HEK293 (cell line): ENCODE measurements around the gene PRG3.
A peak's percentile ranks its signal among the peaks of the same experiment; 100 is the strongest.

Experiments
- CTCF ChIA-PET: fragments of 350-600 bp; formaldehyde crosslinking; extraction: SDS; loops from one replicate; lab custom pipeline; 2021; ENCODE audit warnings: antibody characterized with exemption; lab: Yijun Ruan, JAX
- POLR2A ChIA-PET: fragments of 300-600 bp; formaldehyde crosslinking; extraction: SDS; loops from one replicate; lab custom pipeline; 2020; ENCODE audit warnings: antibody characterized with exemption, inconsistent platforms; lab: Yijun Ruan, JAX
- H3K27ac ChIP-seq: fragments of 200-500 bp; sonication (Bioruptor generic); 2 replicates; pipeline ENCODE4 v1.5.1; 2014; ENCODE audit warnings: low read depth, low read length, control low read depth, inconsistent platforms; ENCODE audit errors: extremely low read depth
- H3K36me3 ChIP-seq, 2 experiments: fragments of 200-500 bp in 1 of 2; sonication (Bioruptor generic) in 1 of 2; 1 replicate in 1 of 2; 2 replicates in 1 of 2; pipeline ENCODE4 v1.5.1; 2014 to 2017; ENCODE audit warnings: inconsistent platforms in 2 of 2, low read length in 2 of 2; ENCODE audit not compliant: control insufficient read depth in 2 of 2, insufficient read depth in 1 of 2
- H3K4me1 ChIP-seq: fragments of 200-500 bp; sonication (Bioruptor generic); 2 replicates; pipeline ENCODE4 v1.5.1; 2014; ENCODE audit warnings: mild to moderate bottlenecking, low read length, inconsistent platforms; ENCODE audit not compliant: control insufficient read depth, insufficient read depth
- H3K4me3 ChIP-seq: 2 replicates; pipeline ENCODE4 v1.5.1; 2011; ENCODE audit warnings: low read depth, mild to moderate bottlenecking, control low read depth, low read length, moderate library complexity
- H3K9me3 ChIP-seq: fragments of 200-500 bp; sonication (Bioruptor generic); 2 replicates; pipeline ENCODE4 v1.5.1; 2014; ENCODE audit warnings: low read depth, low read length, inconsistent platforms; ENCODE audit not compliant: control insufficient read depth, insufficient read depth
- BCL11B ChIP-seq: fragments of 450-650 bp; formaldehyde crosslinking; IDR thresholded peaks from 2 replicates; pipeline ENCODE4 v1.5.1; 2016; ENCODE audit warnings: low read depth, missing biosample characterization, missing genetic modification characterization
- EGR2 ChIP-seq: fragments of 450-650 bp; formaldehyde crosslinking; IDR thresholded peaks from 2 replicates; pipeline ENCODE4 v1.5.1; 2016; ENCODE audit warnings: low read depth, missing biosample characterization, missing genetic modification characterization
- HOXA7 ChIP-seq: sonication (generic); formaldehyde crosslinking; IDR thresholded peaks from 2 replicates; pipeline ENCODE4 v1.8.1; 2022; ENCODE audit warnings: missing genetic modification reagents, borderline replicate concordance
- MYNN ChIP-seq: fragments of 450-650 bp; formaldehyde crosslinking; IDR thresholded peaks from 2 replicates; pipeline ENCODE4 v1.5.1; 2016; ENCODE audit warnings: missing biosample characterization, missing genetic modification characterization, borderline replicate concordance
- PATZ1 ChIP-seq: fragments of 450-650 bp; formaldehyde crosslinking; IDR thresholded peaks from 2 replicates; pipeline ENCODE4 v1.5.1; 2016; ENCODE audit warnings: missing biosample characterization, missing genetic modification characterization
- PRDM1 ChIP-seq: fragments of 450-650 bp; formaldehyde crosslinking; IDR thresholded peaks from 2 replicates; pipeline ENCODE4; 2016; ENCODE audit warnings: missing biosample characterization, missing genetic modification characterization
- PRDM10 ChIP-seq: fragments of 450-650 bp; formaldehyde crosslinking; IDR thresholded peaks from 2 replicates; pipeline ENCODE4 v1.5.1; 2016; ENCODE audit warnings: missing biosample characterization, missing genetic modification characterization
- SCRT2 ChIP-seq: fragments of 450-650 bp; formaldehyde crosslinking; IDR thresholded peaks from 2 replicates; pipeline ENCODE4 v1.5.1; 2016; ENCODE audit warnings: missing biosample characterization, missing genetic modification characterization
- ZBTB20 ChIP-seq: fragments of 450-650 bp; formaldehyde crosslinking; IDR thresholded peaks from 2 replicates; pipeline ENCODE4 v1.5.1; 2016; ENCODE audit warnings: missing biosample characterization, missing genetic modification characterization
- ZBTB44 ChIP-seq: fragments of 450-650 bp; IDR thresholded peaks from 2 replicates; pipeline ENCODE4 v1.5.1; 2018; ENCODE audit warnings: missing biosample characterization, mild to moderate bottlenecking, missing genetic modification characterization
- ZFHX2 ChIP-seq: fragments of 450-650 bp; formaldehyde crosslinking; conservative IDR thresholded peaks from 2 replicates; pipeline ENCODE4 v1.5.1; 2016; ENCODE audit warnings: missing biosample characterization, missing genetic modification characterization
- ZNF133 ChIP-seq: fragments of 450-650 bp; formaldehyde crosslinking; IDR thresholded peaks from 2 replicates; pipeline ENCODE4 v1.5.1; 2016; ENCODE audit warnings: missing biosample characterization, missing genetic modification characterization
- ZNF19 ChIP-seq: fragments of 450-650 bp; formaldehyde crosslinking; IDR thresholded peaks from 2 replicates; pipeline ENCODE4; 2016; ENCODE audit warnings: missing biosample characterization, missing genetic modification characterization, low read depth
- ZNF335 ChIP-seq: fragments of 450-650 bp; formaldehyde crosslinking; conservative IDR thresholded peaks from 2 replicates; pipeline ENCODE4 v1.5.1; 2016; ENCODE audit warnings: missing biosample characterization, missing genetic modification characterization
- ZNF37A ChIP-seq: fragments of 450-650 bp; IDR thresholded peaks from 2 replicates; pipeline ENCODE4 v1.5.1; 2018; ENCODE audit warnings: missing biosample characterization, missing genetic modification characterization
- ZNF394 ChIP-seq: fragments of 450-650 bp; formaldehyde crosslinking; IDR thresholded peaks from 2 replicates; pipeline ENCODE4 v1.5.1; 2016; ENCODE audit warnings: missing biosample characterization, missing genetic modification characterization, mild to moderate bottlenecking, moderate library complexity, borderline replicate concordance
- ZNF548 ChIP-seq: fragments of 450-650 bp; formaldehyde crosslinking; IDR thresholded peaks from 2 replicates; pipeline ENCODE4 v1.5.1; 2016; ENCODE audit warnings: missing biosample characterization, missing genetic modification characterization
- ZNF560 ChIP-seq: fragments of 450-650 bp; formaldehyde crosslinking; IDR thresholded peaks from 2 replicates; pipeline ENCODE4 v1.5.1; 2017; ENCODE audit warnings: missing biosample characterization, missing genetic modification characterization, borderline replicate concordance
- ZNF747 ChIP-seq: fragments of 450-650 bp; formaldehyde crosslinking; IDR thresholded peaks from 2 replicates; pipeline ENCODE4 v1.5.1; 2016; ENCODE audit warnings: missing biosample characterization, missing genetic modification characterization
- ZNF776 ChIP-seq: fragments of 450-650 bp; formaldehyde crosslinking; IDR thresholded peaks from 2 replicates; pipeline ENCODE4 v1.5.0; 2017; ENCODE audit warnings: missing biosample characterization, missing genetic modification characterization, borderline replicate concordance
- ZNF791 ChIP-seq: fragments of 450-650 bp; formaldehyde crosslinking; IDR thresholded peaks from 2 replicates; pipeline ENCODE4 v1.5.1; 2016; ENCODE audit warnings: missing biosample characterization, missing genetic modification characterization
- ZSCAN23 ChIP-seq: fragments of 450-650 bp; formaldehyde crosslinking; IDR thresholded peaks from 2 replicates; pipeline ENCODE4 v1.5.1; 2016; ENCODE audit warnings: missing biosample characterization, missing genetic modification characterization
- TF ChIP-seq, protein P1 (sequence below): fragments of 450-650 bp; formaldehyde crosslinking; IDR thresholded peaks from 2 replicates; pipeline ENCODE4 v1.5.1; 2017; ENCODE audit warnings: missing biosample characterization, missing genetic modification characterization

Gene PRG3

GRCh38 chr11:57343825-57344224 is 37.1 kb downstream of the PRG3 start (continued):
- TF ChIP-seq, protein P1, sequence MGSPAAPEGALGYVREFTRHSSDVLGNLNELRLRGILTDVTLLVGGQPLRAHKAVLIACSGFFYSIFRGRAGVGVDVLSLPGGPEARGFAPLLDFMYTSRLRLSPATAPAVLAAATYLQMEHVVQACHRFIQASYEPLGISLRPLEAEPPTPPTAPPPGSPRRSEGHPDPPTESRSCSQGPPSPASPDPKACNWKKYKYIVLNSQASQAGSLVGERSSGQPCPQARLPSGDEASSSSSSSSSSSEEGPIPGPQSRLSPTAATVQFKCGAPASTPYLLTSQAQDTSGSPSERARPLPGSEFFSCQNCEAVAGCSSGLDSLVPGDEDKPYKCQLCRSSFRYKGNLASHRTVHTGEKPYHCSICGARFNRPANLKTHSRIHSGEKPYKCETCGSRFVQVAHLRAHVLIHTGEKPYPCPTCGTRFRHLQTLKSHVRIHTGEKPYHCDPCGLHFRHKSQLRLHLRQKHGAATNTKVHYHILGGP: no peak
- TF ChIP-seq ZNF394 (tag by site-specific recombination): no peak
- no peak for TF ChIP-seq ZNF791
- no peak for TF ChIP-seq ZNF560 (tag by site-specific recombination)
- no peak for TF ChIP-seq MYNN (tag by site-specific recombination)
- TF ChIP-seq ZNF37A (tag by site-specific recombination): no peak
- TF ChIP-seq ZNF133 (tag by site-specific recombination): no peak
- TF ChIP-seq ZBTB44 (tag by site-specific recombination): peak; percentile 86
- TF ChIP-seq ZBTB20 (tag by site-specific recombination): peak; percentile 83
- TF ChIP-seq ZNF776 (tag by site-specific recombination): no peak
- TF ChIP-seq HOXA7 (CRISPR knock-in tag): no peak

DNA sequence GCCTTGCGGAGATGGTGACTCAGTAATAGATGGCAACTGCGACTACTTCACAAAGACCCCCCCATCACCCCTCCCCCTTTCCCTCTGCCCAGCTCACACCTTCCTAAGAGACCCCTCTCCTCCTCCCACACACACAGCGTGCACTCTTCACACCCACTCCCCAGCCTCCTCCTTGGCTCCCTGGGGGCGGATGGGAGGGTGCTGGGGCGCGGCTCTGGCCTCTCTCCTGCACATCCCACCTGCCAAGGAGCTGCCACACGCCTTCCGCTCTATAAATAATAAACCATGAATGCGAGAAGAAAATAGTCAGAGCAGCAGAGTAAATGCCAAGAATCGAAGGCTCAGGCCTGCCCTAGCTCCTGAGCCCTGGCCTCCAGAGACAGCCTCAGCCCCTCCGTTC is 38.2 kb downstream of the PRG3 start:
- no peak for TF ChIP-seq ZNF548
- TF ChIP-seq ZSCAN23: no peak
- peak; percentile 89 for TF ChIP-seq ZFHX2
- TF ChIP-seq PRDM1 (tag by site-specific recombination): no peak
- TF ChIP-seq ZNF335 (tag by site-specific recombination): no peak
- TF ChIP-seq MYNN (tag by site-specific recombination): no peak
- no peak for TF ChIP-seq PATZ1 (tag by site-specific recombination)
- no peak for TF ChIP-seq ZNF747 (tag by site-specific recombination)
- TF ChIP-seq PRDM10: no peak
- TF ChIP-seq ZNF19 (tag by site-specific recombination): no peak
- TF ChIP-seq EGR2 (tag by site-specific recombination): peak; percentile 91
- TF ChIP-seq SCRT2: no peak
- no peak for TF ChIP-seq BCL11B
- Histone ChIP-seq H3K4me3 (no peak overlapping the region), H3K4me1 (no peaks in the 10 kb centered on the region), H3K27ac (no peak overlapping the region), H3K9me3 (no peaks in the 10 kb centered on the region), H3K36me3 (no peaks in the 10 kb centered on the region)
- POLR2A ChIA-PET: no interaction called here
- CTCF ChIA-PET: interaction anchor here (0.6 to 1.8 kb wide), 5 partner anchors 11 to 301 kb away, joined by 3 to 5 read pairs (median 3); no protein-coding TSS in a partner anchor
